BJ (cell line): ENCODE measurements around the gene ITGAX. TPM values are rescaled to one million over a fixed set of nuclear protein-coding genes. Genes with fewer than 3 reads are reported as not detected.

Experiments used
- CTCF ChIA-PET: fragments of 350-600 bp; formaldehyde crosslinking; extraction: SDS; loops from one replicate; lab custom pipeline; 2021; ENCODE audit warnings: antibody characterized with exemption, inconsistent platforms; lab: Yijun Ruan, JAX
- POLR2A ChIA-PET: fragments of 300-600 bp; sonication (Branson Sonifier 250); formaldehyde crosslinking; extraction: SDS; loops from one replicate; lab custom pipeline; 2021; ENCODE audit warnings: antibody characterized with exemption; lab: Charles Lee
- DNase-seq: peaks from one replicate; pipeline ENCODE4 v3.0.0-alpha.2; 2011; ENCODE audit warnings: low read depth
- H3K27me3 ChIP-seq: 2 replicates; pipeline ENCODE4 v1.6.0; 2011; ENCODE audit warnings: low read length; ENCODE audit not compliant: control insufficient read depth, insufficient read depth
- H3K36me3 ChIP-seq: 2 replicates; pipeline ENCODE4 v1.5.1; 2011; ENCODE audit warnings: low read length; ENCODE audit not compliant: control insufficient read depth, insufficient read depth
- H3K4me3 ChIP-seq: 2 replicates; pipeline ENCODE4 v1.5.1; 2011; ENCODE audit warnings: low read depth, mild to moderate bottlenecking, control low read depth, low read length
- polyA plus RNA-seq: library from polyadenylated mRNA; depleted of rRNA; stranded (reverse); fragments of >200 nt; gene quantifications from 2 replicates; pipeline ENCODE4 v1.2.3, GENCODE V29; 2011
- TF ChIP-seq, protein P1 (sequence below): IDR thresholded peaks from 2 replicates; pipeline ENCODE4 v1.5.1; 2011; ENCODE audit warnings: low read depth, mild to moderate bottlenecking, control low read depth, inconsistent platforms, low read length, moderate library complexity; ENCODE audit not compliant: insufficient read depth

Gene ITGAX
- polyA plus RNA-seq, 1 experiment = not detected

- no peak for DNase-seq
- ChIA-PET POLR2A (no interaction called here), CTCF (interaction anchor here (0.7 kb wide), 1 partner anchor 21 kb away, joined by 4 read pairs; no protein-coding TSS in a partner anchor)
- no peak overlapping the region for H3K4me3 ChIP-seq
- 0 out of 2 replicates have a peak, but pooled peaks cover 2% of the 10 kb centered on the region for H3K27me3 ChIP-seq
- TF ChIP-seq, protein P1, sequence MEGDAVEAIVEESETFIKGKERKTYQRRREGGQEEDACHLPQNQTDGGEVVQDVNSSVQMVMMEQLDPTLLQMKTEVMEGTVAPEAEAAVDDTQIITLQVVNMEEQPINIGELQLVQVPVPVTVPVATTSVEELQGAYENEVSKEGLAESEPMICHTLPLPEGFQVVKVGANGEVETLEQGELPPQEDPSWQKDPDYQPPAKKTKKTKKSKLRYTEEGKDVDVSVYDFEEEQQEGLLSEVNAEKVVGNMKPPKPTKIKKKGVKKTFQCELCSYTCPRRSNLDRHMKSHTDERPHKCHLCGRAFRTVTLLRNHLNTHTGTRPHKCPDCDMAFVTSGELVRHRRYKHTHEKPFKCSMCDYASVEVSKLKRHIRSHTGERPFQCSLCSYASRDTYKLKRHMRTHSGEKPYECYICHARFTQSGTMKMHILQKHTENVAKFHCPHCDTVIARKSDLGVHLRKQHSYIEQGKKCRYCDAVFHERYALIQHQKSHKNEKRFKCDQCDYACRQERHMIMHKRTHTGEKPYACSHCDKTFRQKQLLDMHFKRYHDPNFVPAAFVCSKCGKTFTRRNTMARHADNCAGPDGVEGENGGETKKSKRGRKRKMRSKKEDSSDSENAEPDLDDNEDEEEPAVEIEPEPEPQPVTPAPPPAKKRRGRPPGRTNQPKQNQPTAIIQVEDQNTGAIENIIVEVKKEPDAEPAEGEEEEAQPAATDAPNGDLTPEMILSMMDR = no peak
- no peaks in the 10 kb centered on the region for H3K36me3 ChIP-seq
These were observed 6.5 kb downstream of the ITGAX start for GRCh38 chr16:31361201-31362110.

- 0 out of 2 replicates have a peak, but pooled peaks cover 2% of the 10 kb centered on the region for H3K27me3 ChIP-seq
- POLR2A ChIA-PET = no interaction called here
- H3K36me3 ChIP-seq = no peaks in the 10 kb centered on the region
- no peak overlapping the region for H3K4me3 ChIP-seq
- TF ChIP-seq, protein P1 = no peak
- no peak for DNase-seq
- CTCF ChIA-PET = no interaction called here
These were observed 7.8 kb downstream of the ITGAX start for GRCh38 chr16:31362476-31363405.

DNA sequence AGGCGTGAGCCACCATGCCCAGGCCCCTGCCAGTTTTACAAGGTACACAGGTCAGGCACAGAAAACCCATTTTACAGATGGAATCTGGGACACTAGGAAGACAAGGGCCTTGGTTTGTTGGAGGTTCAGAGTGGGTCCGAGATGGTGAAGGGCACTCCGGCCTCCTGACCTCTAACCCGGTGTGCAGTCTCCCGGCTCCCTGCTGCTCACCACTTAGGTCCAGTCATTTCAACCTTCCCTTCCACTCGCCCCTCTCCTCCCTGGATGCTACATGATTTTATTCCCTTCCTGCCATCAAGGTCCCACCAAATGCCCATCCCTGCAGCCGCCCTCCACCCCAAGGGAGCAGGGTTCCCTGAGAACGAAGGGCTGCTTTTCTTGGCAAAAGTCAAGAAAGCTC is 8.7 kb downstream of the ITGAX start:
- TF ChIP-seq, protein P1 = no peak
- DNase-seq = no peak
- Histone ChIP-seq H3K4me3 (no peak overlapping the region), H3K36me3 (no peaks in the 10 kb centered on the region), H3K27me3 (0 out of 2 replicates have a peak, but pooled peaks cover 2% of the 10 kb centered on the region)
- ChIA-PET CTCF (no interaction called here), POLR2A (no interaction called here)

DNA sequence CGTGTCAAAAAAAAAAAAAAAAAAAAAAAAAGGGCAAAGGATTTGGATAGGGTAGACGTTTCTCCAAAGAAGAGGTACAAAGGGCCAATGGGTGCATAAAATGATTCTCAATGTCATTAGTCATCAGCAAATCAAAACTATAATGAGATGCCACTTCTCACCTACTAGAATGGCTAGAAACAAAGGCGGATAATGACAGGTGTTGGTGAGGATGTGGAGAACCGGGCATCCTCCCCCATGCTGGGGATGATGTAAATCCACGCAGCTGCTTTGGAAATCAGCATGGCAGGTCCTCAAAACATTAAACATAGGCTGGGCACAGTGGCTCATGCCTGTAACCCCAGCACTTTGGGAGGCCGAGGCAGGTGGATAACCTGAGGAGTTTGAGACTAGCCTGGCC is 9.4 kb downstream of the ITGAX start:
- H3K36me3 ChIP-seq = no peaks in the 10 kb centered on the region
- CTCF ChIA-PET = no interaction called here
- DNase-seq = no peak
- H3K4me3 ChIP-seq = no peak overlapping the region
- POLR2A ChIA-PET = no interaction called here
- 0 out of 2 replicates have a peak, but pooled peaks cover 2% of the 10 kb centered on the region for H3K27me3 ChIP-seq
- TF ChIP-seq, protein P1 = no peak
